H1 (cell line): ENCODE data around the gene MAFG.

Source experiments
- BCL11A ChIP-seq, 2 experiments: IDR thresholded peaks; one replicate each; pipeline ENCODE4 v1.6.1; 2011; ENCODE audit warnings: low read depth in 2 of 2, low read length in 2 of 2, mild to moderate bottlenecking in 2 of 2
- CBX8 ChIP-seq: fragments of 300-800, 300-1000 bp; sonication (generic); IDR thresholded peaks from 2 replicates; pipeline ENCODE4 v1.7.1; 2016; ENCODE audit warnings: low read depth, low read length, borderline replicate concordance
- CHD7 ChIP-seq: fragments of 300-600 bp; sonication (generic); IDR thresholded peaks from 2 replicates; pipeline ENCODE4 v1.7.1; 2012; ENCODE audit warnings: low read length, moderate library complexity, mild to moderate bottlenecking, inconsistent platforms; ENCODE audit not compliant: insufficient replicate concordance
- CTCF ChIP-seq, 3 experiments: IDR thresholded peaks; 1 replicate in 2 of 3; 2 replicates in 1 of 3; pipeline versions ENCODE4 v1.5.1 to v1.6.1; 2011; ENCODE audit warnings: low read length in 3 of 3, mild to moderate bottlenecking in 3 of 3, inconsistent platforms in 2 of 3, low read depth in 1 of 3, moderate library complexity in 1 of 3; ENCODE audit not compliant: insufficient read depth in 1 of 3; ENCODE audit errors: control extremely low read depth in 1 of 3
- JUN ChIP-seq: IDR thresholded peaks from 2 replicates; pipeline ENCODE4 v1.6.1; 2011; ENCODE audit warnings: low read depth, mild to moderate bottlenecking, improper control_type of control experiment, low read length
- MAFK ChIP-seq: IDR thresholded peaks from 2 replicates; pipeline ENCODE4 v1.6.1; 2012; ENCODE audit warnings: low read depth, mild to moderate bottlenecking, improper control_type of control experiment, low read length
- POLR2AphosphoS5 ChIP-seq: IDR thresholded peaks from 2 replicates; pipeline ENCODE4 v1.6.1; 2011; ENCODE audit warnings: low read depth, low read length
- RAD21 ChIP-seq, 2 experiments: IDR thresholded peaks in 1 of 2; conservative IDR thresholded peaks in 1 of 2; 2 replicates each; pipeline ENCODE4 v1.6.1; 2011; ENCODE audit warnings: low read depth in 2 of 2, low read length in 2 of 2, improper control_type of control experiment in 1 of 2, inconsistent platforms in 1 of 2, mild to moderate bottlenecking in 1 of 2, moderate library complexity in 1 of 2
- RXRA ChIP-seq: IDR thresholded peaks from 2 replicates; pipeline ENCODE4 v1.6.1; 2011; ENCODE audit warnings: low read depth, mild to moderate bottlenecking, low read length, moderate library complexity; ENCODE audit not compliant: insufficient read depth
- SAP30 ChIP-seq: fragments of 300-600 bp; sonication (generic); IDR thresholded peaks from 2 replicates; pipeline ENCODE4 v1.7.1; 2012; ENCODE audit warnings: low read length, moderate library complexity, mild to moderate bottlenecking, inconsistent platforms; ENCODE audit not compliant: insufficient read depth, insufficient replicate concordance
- SIX5 ChIP-seq: IDR thresholded peaks from 2 replicates; pipeline ENCODE4 v1.6.1; 2011; ENCODE audit warnings: mild to moderate bottlenecking, low read depth, low read length
- TCF12 ChIP-seq: IDR thresholded peaks from 2 replicates; pipeline ENCODE4 v1.6.1; 2011; ENCODE audit warnings: low read depth, mild to moderate bottlenecking, low read length

GRCh38 chr17:81918832-81919545 is 8.5 kb downstream of the MAFG start:
- TF ChIP-seq CTCF (IDR thresholded peaks at IDR 0.05; ENCODE audit: control extremely low read depth in 1 of 3, insufficient read depth in 1 of 3, low read depth in 1 of 3, low read length in 3 of 3) (no peak), POLR2AphosphoS5 (no peak), JUN (no peak), CHD7 (no peak), MAFK (no peak), RAD21 (IDR thresholded peaks at IDR 0.05 in 1 of 2, conservative IDR thresholded peaks at IDR 0.05 in 1 of 2; ENCODE audit: low read depth in 2 of 2, low read length in 2 of 2) (no peak), SIX5 (no peak), SAP30 (no peak), RXRA (no peak), TCF12 (no peak), BCL11A (IDR thresholded peaks at IDR 0.05; ENCODE audit: low read depth in 2 of 2, low read length in 2 of 2) (no peak), CBX8 (no peak)
